Measurements from ENCODE around the gene NDUFC1.
"Not testable (repeated sequence)": the region's sequence is repeated elsewhere in the genome, so short reads cannot be mapped to it uniquely, and the experiment has no call there.

The NDUFC1 gene

DNA sequence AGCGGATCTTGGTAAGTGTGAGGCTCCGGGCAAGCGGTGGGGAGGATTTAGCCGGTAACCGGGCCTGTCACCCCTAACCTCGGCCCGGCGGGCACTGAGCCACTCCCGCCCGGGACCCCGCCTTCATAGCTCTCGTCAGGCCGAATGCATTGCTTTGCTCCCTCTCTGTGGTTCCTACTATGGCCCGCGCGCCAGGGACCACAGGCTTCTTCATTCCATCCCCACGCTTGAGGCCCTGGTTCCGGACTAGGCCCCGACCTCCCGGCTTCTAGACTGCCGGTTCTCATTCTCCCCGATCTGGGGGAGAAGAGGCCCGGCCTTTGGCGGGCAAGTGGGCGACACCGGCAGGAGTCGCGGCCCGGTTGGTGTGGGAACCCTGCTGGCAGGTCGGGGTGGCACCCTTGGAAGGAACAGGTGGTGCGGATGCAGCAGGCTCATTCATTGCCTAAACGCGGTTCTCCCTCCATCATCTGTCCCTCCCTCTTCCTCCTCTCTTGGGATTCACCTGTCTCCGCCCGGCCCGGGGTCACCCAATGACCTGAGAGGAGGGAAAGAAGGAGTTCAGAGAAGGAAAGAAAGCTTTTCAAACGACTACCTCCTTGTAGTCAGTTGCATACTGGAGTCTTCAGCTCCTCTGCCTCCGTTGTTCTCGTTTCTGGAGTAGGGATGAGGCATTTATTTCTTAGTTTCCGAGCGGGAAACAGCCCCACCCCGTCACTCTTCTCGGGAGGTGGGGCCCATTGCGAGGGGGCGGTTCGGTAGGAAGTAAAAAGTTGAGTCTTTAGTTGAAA lies at the start of gene NDUFC1:
Gene NDUFC1 (minus strand): TSS at position 657 of the 791 bp plus-strand sequence. CDS start 6,679 bp downstream, outside the sequence.
- H3K9me3 Mint-ChIP-seq = no peaks in the 10 kb centered on the region
- peaks cover 51% of the 10 kb centered on the region for H3K36me3 Mint-ChIP-seq (ENCODE audit: low read depth)
- H3K27me3 Mint-ChIP-seq = no peaks in the 10 kb centered on the region
- peaks cover 68% of the 10 kb centered on the region for H3K4me1 Mint-ChIP-seq (ENCODE audit: low read depth)
- H3K4me3 Mint-ChIP-seq = peak within 1 kb of the TSS; percentile 99
- H3K27ac Mint-ChIP-seq = peak within 1 kb of the TSS; percentile 100

DNA sequence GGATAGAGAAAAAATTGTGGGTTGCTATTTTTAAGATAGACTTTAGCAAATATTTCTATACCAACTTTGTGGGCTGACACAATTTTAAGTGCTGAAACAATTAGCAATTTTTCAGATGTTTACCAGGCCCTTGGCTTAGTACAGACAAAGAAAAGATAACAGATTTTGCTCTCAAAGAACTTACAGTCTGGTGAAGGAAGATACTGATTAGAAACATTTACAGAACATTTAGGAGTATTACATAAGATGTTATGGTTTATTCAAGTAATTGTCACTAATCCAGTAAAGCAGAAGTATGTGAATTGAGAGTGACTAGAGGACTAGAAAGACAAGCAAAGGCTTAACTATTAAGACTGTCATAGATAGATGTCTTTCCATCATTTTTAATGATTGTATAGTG lies 35.3 kb upstream of the NDUFC1 start:
- Mint-ChIP-seq H3K4me3 (no peak overlapping the region), H3K4me1 (ENCODE audit: low read depth) (peaks cover 14% of the 10 kb centered on the region)

DNA sequence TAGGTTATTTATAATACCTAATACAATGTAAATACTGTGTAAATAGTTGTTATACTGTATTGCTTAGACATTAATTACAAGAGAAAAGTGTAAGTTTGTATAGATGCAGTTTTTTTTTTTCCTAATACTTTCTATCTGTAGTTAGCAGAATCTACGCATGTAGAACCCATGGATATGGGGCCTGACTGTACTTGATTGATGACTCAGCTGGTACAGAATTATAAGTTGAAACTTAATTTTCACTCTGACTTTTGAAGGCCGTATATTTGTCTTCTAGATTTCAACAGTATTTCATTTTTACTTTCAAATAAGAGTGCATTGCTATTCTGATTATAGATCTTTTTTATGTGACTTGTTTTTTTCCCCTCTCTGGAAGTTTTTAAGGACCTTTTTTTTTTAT lies 30.8 kb upstream of the NDUFC1 start:
- Mint-ChIP-seq H3K36me3 (ENCODE audit: low read depth) (peaks cover 51% of the 10 kb centered on the region), H3K9me3 (no peaks in the 10 kb centered on the region), H3K4me3 (no peak overlapping the region), H3K27me3 (no peaks in the 10 kb centered on the region), H3K4me1 (ENCODE audit: low read depth) (peaks cover 48% of the 10 kb centered on the region), H3K27ac (no peak overlapping the region)

More for the DNA sequence above, 35.3 kb upstream of the NDUFC1 start:
- peaks cover 57% of the 10 kb centered on the region for H3K36me3 Mint-ChIP-seq (ENCODE audit: low read depth)
- no peaks in the 10 kb centered on the region for H3K27me3 Mint-ChIP-seq
- no peak overlapping the region for H3K27ac Mint-ChIP-seq
- no peaks in the 10 kb centered on the region for H3K9me3 Mint-ChIP-seq

DNA sequence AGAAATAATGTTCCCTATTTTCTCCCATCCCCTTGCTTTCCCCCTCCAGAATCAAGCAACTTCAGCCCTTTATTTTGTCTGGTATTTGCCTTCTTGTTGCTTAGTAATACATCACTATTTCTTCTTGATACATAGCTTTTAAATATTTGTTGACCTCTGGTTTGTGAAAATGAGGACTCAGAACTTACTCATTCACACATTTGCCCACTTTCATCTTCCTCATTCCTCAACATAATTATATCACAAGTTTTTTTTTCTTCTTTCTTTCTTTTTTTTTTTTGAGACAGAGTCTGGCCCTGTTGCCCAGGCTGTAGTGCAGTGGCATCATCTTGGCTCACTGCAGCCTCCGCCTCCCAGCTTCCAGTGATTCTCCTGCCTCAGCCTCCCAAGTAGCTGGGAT lies 28.9 kb upstream of the NDUFC1 start:
- Mint-ChIP-seq H3K4me1 (ENCODE audit: low read depth) (peaks cover 51% of the 10 kb centered on the region), H3K27ac (no peak overlapping the region), H3K4me3 (no peak overlapping the region), H3K9me3 (no peaks in the 10 kb centered on the region), H3K27me3 (no peaks in the 10 kb centered on the region), H3K36me3 (ENCODE audit: low read depth) (peaks cover 49% of the 10 kb centered on the region)

DNA sequence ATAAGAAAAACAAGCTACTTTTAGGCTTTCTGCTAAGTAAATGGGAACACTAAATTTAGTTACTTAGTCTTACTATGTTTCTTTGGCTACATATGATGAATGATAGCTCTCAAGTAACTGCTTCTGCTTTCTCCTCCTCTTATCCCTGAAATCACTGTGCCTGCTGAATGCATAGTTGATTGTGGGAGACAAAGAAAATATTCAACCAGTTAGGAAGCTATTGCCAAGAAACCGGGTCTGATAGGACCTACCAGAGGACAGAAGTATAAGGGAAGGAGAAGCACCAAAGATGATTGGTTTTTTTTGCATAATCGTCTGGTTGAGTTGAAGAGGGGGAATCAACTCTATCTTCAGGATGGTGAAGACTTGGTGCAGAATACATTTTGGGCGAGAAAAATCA lies 28.0 kb upstream of the NDUFC1 start:
- Mint-ChIP-seq H3K4me1 (ENCODE audit: low read depth) (peaks cover 51% of the 10 kb centered on the region), H3K4me3 (no peak overlapping the region), H3K27ac (peak overlapping the region; percentile 5), H3K9me3 (no peaks in the 10 kb centered on the region), H3K27me3 (no peaks in the 10 kb centered on the region), H3K36me3 (ENCODE audit: low read depth) (peaks cover 50% of the 10 kb centered on the region)

DNA sequence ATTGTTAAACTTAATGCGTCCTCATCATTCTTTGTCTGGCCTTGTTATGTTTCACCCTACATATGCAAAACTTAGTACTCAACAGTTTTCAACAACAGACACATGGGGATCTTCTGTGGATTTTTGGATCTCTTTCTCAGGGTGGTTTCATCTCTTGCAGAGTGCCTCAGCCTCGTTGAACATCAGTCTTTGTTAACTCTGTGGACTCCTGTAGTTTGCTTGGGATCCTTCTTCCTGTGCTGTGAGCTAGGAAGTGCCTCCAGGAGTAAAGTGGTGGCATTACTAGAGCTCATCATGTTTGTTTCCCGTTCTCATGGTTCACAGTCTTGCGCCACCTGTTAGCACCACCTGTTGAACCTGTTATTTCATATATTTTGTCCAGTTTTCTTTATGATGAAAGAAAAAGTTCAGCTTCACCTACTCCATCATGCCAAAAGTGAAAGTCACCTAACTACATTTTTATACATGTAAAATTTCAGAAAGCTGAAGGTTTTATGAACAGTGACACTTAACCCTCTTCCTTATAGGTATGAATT lies 27.5 kb upstream of the NDUFC1 start:
- H3K27me3 Mint-ChIP-seq = no peaks in the 10 kb centered on the region
- no peak overlapping the region for H3K27ac Mint-ChIP-seq
- peaks cover 57% of the 10 kb centered on the region for H3K4me1 Mint-ChIP-seq (ENCODE audit: low read depth)
- H3K36me3 Mint-ChIP-seq (ENCODE audit: low read depth) = peaks cover 48% of the 10 kb centered on the region
- H3K4me3 Mint-ChIP-seq = no peak overlapping the region
- H3K9me3 Mint-ChIP-seq = no peaks in the 10 kb centered on the region

DNA sequence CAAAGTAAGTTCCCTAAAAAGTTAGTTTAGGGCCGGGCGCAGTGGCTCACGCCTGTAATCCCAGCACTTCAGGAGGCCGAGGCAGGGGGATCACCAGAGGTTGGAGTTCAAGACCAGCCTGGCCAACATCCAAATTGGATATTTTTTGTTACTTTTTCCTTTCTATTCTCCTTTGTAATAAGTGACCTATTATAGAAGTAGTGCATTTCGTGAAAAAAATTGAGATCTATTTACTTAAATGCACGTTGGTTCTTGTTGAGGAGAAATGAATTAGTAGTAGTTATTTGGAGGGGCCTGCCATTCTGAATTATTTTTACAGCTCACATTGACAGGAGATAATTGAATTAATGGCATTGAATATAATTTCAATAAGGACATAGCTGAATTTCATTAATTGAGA lies 22.3 kb upstream of the NDUFC1 start:
- H3K36me3 Mint-ChIP-seq (ENCODE audit: low read depth) = peaks cover 48% of the 10 kb centered on the region
- H3K4me1 Mint-ChIP-seq (ENCODE audit: low read depth) = peaks cover 57% of the 10 kb centered on the region
- H3K4me3 Mint-ChIP-seq = no peak overlapping the region
- no peak overlapping the region for H3K27ac Mint-ChIP-seq
- no peaks in the 10 kb centered on the region for H3K27me3 Mint-ChIP-seq
- no peaks in the 10 kb centered on the region for H3K9me3 Mint-ChIP-seq

DNA sequence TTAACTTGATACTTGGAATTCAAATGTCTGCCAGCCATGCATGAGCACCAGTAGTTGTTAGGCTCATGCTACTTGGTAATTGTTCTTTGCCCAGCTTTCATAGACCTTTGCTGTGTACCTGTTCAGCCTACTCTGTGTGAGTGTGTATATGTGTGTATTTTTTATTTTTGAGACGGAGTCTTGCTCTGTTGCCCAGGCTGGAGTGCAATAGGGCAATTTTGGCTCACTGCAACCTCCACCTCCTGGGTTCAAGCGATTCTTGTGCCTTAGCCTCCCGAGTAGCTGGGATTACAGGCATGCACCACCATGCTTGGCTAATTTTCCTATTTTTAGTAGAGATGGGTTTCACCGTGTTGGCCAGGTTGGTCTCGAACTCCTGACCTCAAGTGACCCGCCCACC lies 20.3 kb upstream of the NDUFC1 start:
- not testable (repeated sequence) for H3K4me3 Mint-ChIP-seq, H3K27ac Mint-ChIP-seq, H3K9me3 Mint-ChIP-seq, H3K27me3 Mint-ChIP-seq
- peaks cover 57% of the 10 kb centered on the region for H3K4me1 Mint-ChIP-seq (ENCODE audit: low read depth)
- peaks cover 41% of the 10 kb centered on the region for H3K36me3 Mint-ChIP-seq (ENCODE audit: low read depth)

DNA sequence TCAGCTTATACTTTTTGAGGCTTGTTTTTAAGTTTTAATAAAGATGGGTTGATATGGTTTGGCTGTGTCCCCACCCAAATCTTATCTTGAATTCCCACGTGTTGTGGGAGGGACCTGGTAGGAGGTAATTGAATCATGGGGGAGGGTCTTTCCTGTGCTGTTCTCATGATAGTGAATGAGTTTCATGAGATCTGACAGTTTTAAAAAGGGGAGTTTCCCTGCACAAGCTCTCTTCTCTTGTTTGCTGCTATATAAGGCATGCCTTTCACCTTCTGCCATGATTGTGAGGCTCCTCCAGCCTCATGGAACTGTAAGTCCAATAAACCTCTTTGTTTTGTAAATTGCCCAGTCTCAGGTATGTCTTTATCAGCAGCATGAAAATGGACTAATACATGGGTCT lies 19.8 kb upstream of the NDUFC1 start:
- not testable (repeated sequence) for H3K4me3 Mint-ChIP-seq, H3K27ac Mint-ChIP-seq, H3K27me3 Mint-ChIP-seq, H3K9me3 Mint-ChIP-seq
- H3K4me1 Mint-ChIP-seq (ENCODE audit: low read depth) = peaks cover 61% of the 10 kb centered on the region
- peaks cover 40% of the 10 kb centered on the region for H3K36me3 Mint-ChIP-seq (ENCODE audit: low read depth)

DNA sequence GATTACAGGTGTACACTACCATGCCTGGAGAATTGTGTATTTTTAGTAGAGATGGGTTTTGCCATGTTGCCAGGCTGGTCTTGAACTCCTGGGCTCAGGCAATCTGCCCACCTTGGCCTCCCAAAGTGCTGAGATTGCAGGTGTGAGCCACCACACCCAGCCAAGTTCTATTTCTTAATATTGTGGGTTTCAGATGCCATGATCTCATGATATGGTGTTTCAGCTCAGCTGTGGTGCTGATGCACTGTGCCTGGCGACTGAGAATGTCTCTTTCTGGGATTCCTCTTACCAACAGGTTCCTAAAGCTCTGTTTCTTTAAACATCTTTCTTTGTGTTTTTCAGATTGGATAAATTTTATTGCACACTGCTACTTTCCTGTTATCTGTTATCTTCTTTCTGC lies 17.3 kb upstream of the NDUFC1 start:
- Mint-ChIP-seq H3K4me3 (no peak overlapping the region), H3K27me3 (no peaks in the 10 kb centered on the region), H3K36me3 (ENCODE audit: low read depth) (peaks cover 46% of the 10 kb centered on the region), H3K4me1 (ENCODE audit: low read depth) (peaks cover 79% of the 10 kb centered on the region), H3K27ac (no peak overlapping the region), H3K9me3 (no peaks in the 10 kb centered on the region)

DNA sequence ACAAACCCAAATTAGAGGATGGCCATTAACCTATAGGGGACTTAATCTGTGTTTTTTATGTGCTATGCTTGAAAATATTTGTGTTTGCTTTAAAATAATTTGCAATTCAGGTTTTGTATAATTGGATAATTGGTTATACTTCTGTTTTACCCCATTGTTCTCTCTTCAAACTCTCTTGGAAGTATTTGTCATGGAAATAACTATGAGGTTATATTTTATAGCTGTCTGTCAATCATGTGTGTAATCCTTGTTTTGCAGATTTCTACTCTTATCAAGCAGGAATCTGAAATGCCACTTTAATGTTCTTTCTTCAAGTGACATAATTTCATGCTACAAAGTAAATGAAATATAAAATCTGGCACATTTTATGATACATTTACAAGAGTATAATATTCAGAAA lies 15.4 kb upstream of the NDUFC1 start:
- Mint-ChIP-seq H3K9me3 (no peaks in the 10 kb centered on the region), H3K27me3 (no peaks in the 10 kb centered on the region), H3K4me3 (no peak overlapping the region), H3K27ac (no peak overlapping the region), H3K36me3 (ENCODE audit: low read depth) (peaks cover 56% of the 10 kb centered on the region), H3K4me1 (ENCODE audit: low read depth) (peaks cover 80% of the 10 kb centered on the region)

DNA sequence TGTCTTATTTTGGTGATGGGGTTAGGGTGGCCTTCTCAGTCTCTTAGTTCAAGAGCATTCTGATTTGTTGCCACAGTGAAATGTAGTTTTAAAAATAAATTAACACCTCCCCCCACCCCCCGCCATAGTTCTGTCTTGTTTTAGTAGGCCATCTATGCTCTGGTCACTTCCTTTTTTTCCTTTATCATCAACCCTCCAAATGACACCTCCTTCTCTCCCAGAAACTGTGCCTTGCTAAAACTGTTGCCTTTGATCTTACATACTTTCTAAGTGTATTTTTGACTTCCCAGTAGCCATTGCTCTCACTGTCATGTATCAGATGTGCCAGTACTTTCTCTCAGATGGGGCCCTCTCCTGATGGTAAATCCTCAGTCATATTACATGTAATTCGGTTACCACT lies 14.5 kb upstream of the NDUFC1 start:
- H3K27ac Mint-ChIP-seq = peak overlapping the region; percentile 74
- no peaks in the 10 kb centered on the region for H3K9me3 Mint-ChIP-seq
- H3K27me3 Mint-ChIP-seq = no peaks in the 10 kb centered on the region
- peaks cover 80% of the 10 kb centered on the region for H3K4me1 Mint-ChIP-seq (ENCODE audit: low read depth)
- H3K36me3 Mint-ChIP-seq (ENCODE audit: low read depth) = peaks cover 47% of the 10 kb centered on the region
- H3K4me3 Mint-ChIP-seq = no peak overlapping the region

DNA sequence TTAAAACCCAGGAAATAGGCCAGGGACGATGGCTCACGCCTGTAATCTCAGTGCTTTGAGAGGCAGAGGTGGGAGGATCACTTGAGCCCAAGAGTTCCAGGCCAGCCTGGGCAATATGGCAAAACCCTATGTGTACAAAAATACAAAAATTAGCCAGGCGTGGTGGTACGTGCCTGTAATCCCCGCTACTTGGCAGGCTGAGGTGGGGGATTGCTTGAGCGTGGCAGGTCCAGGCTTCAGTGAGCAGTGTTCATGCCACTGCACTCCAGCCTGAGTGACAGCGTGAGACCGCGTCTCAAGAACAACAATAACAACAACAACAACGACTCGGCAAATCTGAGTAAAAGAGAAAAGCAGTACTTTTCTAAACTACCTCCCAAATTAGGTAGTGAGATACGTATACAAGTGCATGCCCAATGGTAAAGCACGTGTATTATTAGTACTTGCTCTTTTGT lies 13.0 kb upstream of the NDUFC1 start:
- H3K36me3 Mint-ChIP-seq (ENCODE audit: low read depth) = peaks cover 39% of the 10 kb centered on the region
- no peak overlapping the region for H3K4me3 Mint-ChIP-seq
- H3K27ac Mint-ChIP-seq = peak overlapping the region; percentile 16
- H3K9me3 Mint-ChIP-seq = no peaks in the 10 kb centered on the region
- no peaks in the 10 kb centered on the region for H3K27me3 Mint-ChIP-seq
- peaks cover 82% of the 10 kb centered on the region for H3K4me1 Mint-ChIP-seq (ENCODE audit: low read depth)

DNA sequence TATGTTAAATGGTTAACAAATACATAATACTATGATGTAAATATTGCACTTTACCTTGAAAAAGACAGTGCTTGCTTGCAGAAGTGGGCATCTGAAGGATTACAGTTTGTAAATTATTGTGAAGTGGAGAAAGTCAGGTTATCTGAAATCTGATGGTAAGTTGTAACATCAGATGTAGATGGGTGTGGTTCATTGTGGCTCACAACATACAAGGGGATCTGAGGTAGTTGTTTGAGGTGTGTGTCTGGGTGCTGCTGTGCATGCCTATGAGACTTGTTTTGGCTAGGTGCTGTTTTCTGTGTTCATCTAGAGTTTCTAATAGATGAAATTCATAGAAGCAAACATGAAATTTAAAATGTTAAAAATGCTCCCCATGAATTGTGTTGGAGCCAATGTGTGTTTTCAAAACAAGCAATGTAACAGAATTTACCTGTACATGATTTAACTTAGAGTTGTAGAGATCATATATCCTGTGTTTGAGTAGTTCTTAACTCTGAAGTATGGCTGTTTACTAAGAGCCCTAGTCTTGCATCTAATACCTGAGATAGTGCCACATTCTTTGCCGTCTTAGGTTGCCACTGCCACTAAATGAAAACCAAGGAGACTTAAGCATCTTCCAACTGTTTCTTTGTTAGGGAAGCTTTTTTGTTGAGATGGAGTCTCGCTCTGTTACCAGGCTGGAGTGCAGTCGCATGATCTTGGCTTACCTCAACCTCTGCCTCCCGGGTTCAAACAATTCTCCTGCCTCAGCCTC lies 11.9 kb upstream of the NDUFC1 start:
- Mint-ChIP-seq H3K27me3 (no peaks in the 10 kb centered on the region), H3K27ac (peak overlapping the region; percentile 51), H3K36me3 (ENCODE audit: low read depth) (peaks cover 35% of the 10 kb centered on the region), H3K4me3 (peak overlapping the region; percentile 42), H3K9me3 (no peaks in the 10 kb centered on the region), H3K4me1 (ENCODE audit: low read depth) (peaks cover 80% of the 10 kb centered on the region)

DNA sequence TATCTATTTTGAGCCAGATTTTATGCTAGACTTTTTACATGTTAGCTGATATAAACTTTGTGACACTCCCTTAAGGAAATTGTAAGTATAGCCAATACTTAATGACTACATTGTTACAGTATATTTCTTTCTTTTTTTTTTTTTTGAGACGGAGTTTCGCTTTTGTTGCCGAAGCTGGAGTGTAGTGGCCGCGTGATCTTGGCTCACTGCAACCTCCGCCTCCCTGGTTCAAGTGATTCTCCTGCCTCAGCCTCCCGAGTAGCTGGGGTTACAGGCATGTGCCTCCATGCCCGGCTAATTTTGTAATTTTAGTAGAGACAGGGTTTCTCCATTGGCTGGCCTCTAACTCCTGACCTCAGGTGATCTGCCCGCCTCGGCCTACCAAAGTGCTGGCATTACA lies 11.1 kb upstream of the NDUFC1 start:
- peaks cover 82% of the 10 kb centered on the region for H3K4me1 Mint-ChIP-seq (ENCODE audit: low read depth)
- H3K9me3 Mint-ChIP-seq, H3K27me3 Mint-ChIP-seq, H3K4me3 Mint-ChIP-seq: not testable (repeated sequence)
- H3K27ac Mint-ChIP-seq = peak overlapping the region; percentile 63
- H3K36me3 Mint-ChIP-seq (ENCODE audit: low read depth) = peaks cover 36% of the 10 kb centered on the region

All from stimulated activated naive CD8-positive, alpha-beta T cell treated with anti-CD3 and anti-CD28 coated beads, Interleukin-15, Interleukin-2, amounts not matched to agents 100 ng/mL and 50 ng/mL, for 24 hours (primary cell).